Measurements from ENCODE around the gene SRP14.
"Not testable (repeated sequence)": the region's sequence is repeated elsewhere in the genome, so short reads cannot be mapped to it uniquely, and the experiment has no call there.

Gene SRP14

GRCh38 chr15:40016224-40016865, 22.6 kb downstream of the SRP14 start:
- DNase-seq = no peak

- no peak for DNase-seq
Observed at GRCh38 chr15:40014390-40014789, 24.6 kb downstream of the SRP14 start.

GRCh38 chr15:40013372-40013771, 25.6 kb downstream of the SRP14 start:
- not testable (repeated sequence) for DNase-seq

DNA sequence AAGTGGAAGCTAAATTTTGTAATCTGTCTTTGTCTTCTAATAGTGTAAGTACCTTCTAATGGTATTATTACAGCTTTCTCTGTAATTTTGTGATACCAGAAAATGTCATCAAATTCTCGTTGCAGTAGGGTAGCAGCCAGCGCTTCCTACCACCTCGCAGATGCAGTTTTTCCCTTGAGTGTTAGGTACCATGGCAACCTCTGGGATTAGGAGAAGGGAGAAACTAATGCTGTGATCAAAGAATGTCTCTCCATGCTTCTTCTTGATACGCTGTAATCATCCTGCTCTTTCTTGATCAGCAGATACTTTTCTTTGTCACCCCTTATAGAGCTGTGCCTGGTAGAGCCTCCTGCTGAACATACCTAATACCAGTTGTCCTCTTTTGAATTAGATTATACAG, 27.7 kb downstream of the SRP14 start:
- DNase-seq = no peak

DNA sequence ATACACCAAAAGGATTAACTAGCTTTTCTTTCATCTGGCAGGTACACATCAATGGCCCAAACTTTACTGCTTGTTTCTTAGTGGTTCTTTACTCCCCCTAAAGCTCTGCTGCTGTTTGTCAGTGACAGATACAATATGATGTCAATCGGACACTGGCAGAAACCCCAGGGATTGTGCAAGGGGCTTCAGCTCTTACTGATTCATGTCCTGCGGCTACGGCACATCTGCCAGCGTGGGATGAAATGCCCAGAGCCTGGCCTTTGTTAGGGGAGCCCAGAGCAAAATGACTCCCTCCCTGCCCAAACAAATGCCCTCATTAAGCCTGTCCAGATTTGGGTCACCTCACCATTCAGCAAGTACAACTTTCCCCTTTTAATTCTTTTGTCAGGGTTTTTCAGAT, 28.3 kb downstream of the SRP14 start:
- no peak for DNase-seq

DNA sequence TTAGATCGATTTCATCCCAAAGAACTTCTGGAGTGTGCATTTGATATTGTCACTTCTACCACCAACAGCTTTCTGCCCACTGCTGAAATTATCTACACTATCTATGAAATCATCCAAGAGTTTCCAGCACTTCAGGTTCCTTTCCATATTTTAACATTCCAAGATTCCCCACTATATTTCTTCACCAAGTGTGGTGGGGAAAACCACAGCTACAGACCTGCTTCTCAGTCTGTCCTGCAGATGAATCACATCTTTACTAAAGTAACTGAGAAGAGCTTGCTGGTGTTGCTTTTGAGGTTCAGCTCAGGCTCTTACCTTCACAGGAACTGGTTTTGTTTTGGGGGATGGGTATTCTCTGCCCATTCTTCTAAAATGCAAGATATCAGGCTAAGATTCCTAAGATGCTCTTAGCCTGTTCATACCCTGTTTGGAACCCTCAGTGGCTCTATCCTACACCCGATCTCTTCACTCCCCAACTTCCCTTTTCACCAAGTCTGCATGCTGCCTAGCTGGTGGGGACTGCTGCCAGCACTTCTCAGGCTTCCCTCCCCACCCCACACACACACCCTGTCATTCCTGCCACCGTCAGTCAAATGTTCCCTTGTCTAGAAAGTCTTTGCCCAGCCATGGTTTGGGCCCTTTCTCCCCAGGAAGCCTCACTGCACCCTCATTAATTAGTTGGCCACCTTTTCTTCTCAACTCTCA, 30.8 kb downstream of the SRP14 start:
- no peak for DNase-seq

DNA sequence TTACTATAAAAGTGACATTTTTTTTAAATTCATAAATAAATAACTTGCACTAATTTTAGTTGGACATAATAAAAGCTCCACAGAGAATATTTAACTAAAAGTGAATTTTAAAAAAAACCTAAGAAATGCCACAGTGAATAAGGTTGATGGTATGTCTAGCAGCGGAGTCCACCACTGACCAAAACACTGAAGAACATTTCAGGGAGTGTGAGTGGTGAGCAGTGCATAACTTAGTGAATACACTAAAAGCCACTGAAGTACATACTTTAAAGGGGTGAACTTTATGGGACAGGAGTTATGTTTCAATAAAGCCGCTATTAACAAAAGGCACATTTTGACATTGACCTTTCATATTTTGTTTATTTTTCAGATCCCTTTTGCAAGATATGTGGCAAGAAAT, 32.3 kb downstream of the SRP14 start:
- no peak for DNase-seq

GRCh38 chr15:40006003-40006402, 33.0 kb downstream of the SRP14 start:
- DNase-seq = no peak

GRCh38 chr15:40003116-40003916, 35.7 kb downstream of the SRP14 start:
- DNase-seq = no peak

DNA sequence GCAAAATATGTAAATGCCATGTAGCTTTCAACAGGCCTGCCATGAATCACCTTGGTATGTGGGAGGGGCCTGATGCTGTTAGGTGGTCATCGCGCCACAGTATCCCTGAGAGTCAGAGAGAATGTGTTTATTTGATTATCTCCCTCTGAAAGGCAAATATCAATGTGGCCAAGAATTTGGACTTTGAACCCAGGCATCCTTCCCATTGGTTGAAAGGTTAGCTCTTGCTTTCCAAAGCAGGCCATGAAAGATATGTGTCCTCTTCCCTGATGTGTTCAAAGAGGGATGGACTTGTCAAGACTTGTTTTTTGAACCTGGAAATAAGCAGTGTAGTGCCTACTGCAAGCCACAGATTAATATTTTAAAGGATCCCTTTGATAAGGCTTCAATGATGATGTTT, 36.7 kb downstream of the SRP14 start:
- no peak for DNase-seq

DNA sequence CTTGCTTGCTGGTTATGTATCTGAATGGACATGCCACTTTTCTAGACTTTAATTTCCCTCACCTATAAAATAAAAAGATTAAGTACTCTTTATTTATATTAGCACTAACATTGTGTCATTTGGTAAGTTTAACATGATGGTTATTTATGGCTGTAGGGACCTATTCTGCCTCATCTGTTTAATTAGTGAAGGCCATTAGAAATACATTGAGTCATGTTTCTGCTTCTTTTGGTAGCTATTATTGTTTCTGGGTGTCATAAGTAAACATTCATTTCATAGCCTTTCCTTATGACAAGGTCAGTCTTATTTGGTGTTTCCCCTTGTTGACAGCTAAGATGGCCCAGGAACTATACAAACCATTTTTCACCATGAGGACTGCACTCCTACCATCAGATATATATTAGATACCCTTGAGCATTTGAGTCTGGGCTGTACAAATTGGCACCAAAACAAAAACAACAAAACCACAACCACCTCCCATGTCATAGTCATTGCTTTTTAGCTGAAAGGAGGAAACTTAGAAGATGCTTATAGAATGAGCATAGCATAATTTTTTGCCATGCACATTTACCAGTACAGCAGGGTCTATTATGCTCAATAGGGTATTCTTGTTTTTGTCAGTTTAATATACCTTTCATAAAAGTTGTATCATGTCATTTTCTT, 39.3 kb downstream of the SRP14 start:
- no peak for DNase-seq

DNA sequence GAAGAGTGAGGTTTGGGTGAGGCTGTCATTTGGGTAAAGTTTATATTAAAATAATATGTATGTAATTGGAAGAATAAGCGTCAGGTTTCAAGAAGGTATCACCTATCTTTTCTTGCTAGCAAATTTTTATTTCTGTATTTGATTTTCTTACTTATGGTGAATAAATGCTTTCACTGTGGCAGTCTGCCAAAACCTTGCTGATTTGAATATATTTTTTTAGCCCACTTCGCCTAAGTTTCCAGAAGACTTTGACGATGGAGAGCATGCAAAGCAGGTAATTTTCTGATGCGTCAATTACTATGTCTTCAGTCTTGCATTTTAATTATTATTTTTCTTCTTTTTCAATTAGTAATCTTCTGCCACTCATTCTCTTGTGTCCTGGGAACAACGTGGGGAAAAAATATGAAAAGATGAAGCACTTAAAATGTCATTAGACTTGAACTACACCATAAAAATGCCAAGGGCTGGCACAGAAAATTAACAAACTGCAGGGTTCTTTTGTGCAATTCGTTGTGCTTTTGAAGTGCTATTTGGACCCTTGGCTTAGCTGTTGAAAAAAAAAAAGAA, 40.4 kb downstream of the SRP14 start:
- DNase-seq = peak; percentile 7

DNA sequence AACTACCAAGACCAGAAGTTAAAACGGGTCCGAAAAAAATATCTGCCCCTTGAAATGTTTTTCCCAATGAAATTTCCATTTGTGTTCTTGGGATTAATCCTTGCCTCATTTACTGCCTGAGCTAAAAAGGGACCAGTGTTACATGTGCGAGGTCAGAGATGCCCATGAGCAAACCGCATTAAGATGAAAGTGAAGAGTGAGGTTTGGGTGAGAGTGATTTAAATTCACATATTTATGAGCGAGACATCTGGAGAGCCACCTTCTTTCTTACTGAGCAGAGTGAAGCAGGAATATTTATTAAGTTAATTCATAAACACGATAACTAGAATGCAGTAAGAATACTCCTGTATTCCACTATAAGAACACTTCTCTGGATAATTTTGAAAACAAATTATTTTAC, 41.3 kb downstream of the SRP14 start:
- no peak for DNase-seq

GRCh38 chr15:39997031-39997430, 42.0 kb downstream of the SRP14 start:
- no peak for DNase-seq

GRCh38 chr15:39996228-39996627, 42.8 kb downstream of the SRP14 start:
- DNase-seq = not testable (repeated sequence)

DNA sequence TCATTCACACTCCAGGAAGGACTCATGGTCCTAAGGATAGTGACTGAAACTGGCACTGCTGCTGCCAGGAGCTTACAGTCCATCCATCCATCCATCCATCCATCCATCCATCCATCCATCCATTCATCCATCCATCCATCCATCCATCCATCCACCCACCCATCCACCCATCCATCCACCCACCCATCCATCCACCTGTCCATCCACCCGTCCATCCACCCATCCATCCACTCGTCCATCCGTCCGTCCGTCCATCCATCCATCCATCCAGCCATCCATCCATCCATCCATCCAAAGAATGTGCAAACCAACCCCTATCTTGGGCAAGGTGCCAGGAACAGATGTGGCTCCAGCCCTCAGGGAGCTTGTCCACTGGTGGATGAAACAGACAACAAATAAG, 46.0 kb downstream of the SRP14 start:
- not testable (repeated sequence) for DNase-seq

- no peak for DNase-seq
Observed at GRCh38 chr15:39990706-39991105, 48.3 kb downstream of the SRP14 start.

- no peak for DNase-seq
Observed at GRCh38 chr15:39987821-39988220, 51.2 kb downstream of the SRP14 start.
